H9 (cell line): ENCODE data around the gene ZNF2. TPM values are rescaled to one million over a fixed set of nuclear protein-coding genes. Genes with fewer than 3 reads are reported as not detected.

ENCODE experiments used
- DNase-seq: peaks from one replicate; pipeline ENCODE4 v3.0.0-alpha.2; 2017
- H2AFZ ChIP-seq: one replicate; pipeline ENCODE4 v1.6.1; 2013; ENCODE audit warnings: mild to moderate bottlenecking, low read length, control low read depth, moderate library complexity
- H2AK5ac ChIP-seq: 2 replicates; pipeline ENCODE4 v1.6.1; 2013; ENCODE audit warnings: low read length, control low read depth, mixed read lengths; ENCODE audit not compliant: insufficient read length
- H2BK120ac ChIP-seq: one replicate; pipeline ENCODE4 v1.6.1; 2013; ENCODE audit warnings: low read depth, mild to moderate bottlenecking, low read length, control low read depth, inconsistent platforms; ENCODE audit not compliant: poor library complexity, severe bottlenecking
- H2BK12ac ChIP-seq: 2 replicates; pipeline ENCODE4 v1.6.1; 2013; ENCODE audit warnings: low read length, control low read depth, mixed read lengths, low read depth; ENCODE audit not compliant: insufficient read length
- H2BK15ac ChIP-seq: 2 replicates; pipeline ENCODE4 v1.6.1; 2013; ENCODE audit warnings: low read depth, low read length, control low read depth
- H2BK20ac ChIP-seq: one replicate; pipeline ENCODE4 v1.6.1; 2013; ENCODE audit warnings: low read depth, mild to moderate bottlenecking, low read length, control low read depth, inconsistent platforms; ENCODE audit not compliant: poor library complexity, severe bottlenecking
- H2BK5ac ChIP-seq: 2 replicates; pipeline ENCODE4 v1.6.1; 2013; ENCODE audit warnings: low read length, control low read depth, mixed read lengths; ENCODE audit not compliant: insufficient read length
- H3K14ac ChIP-seq: 2 replicates; pipeline ENCODE4 v1.6.1; 2013; ENCODE audit warnings: low read length, control low read depth; ENCODE audit not compliant: insufficient read depth
- H3K18ac ChIP-seq: 2 replicates; pipeline ENCODE4 v1.6.1; 2013; ENCODE audit warnings: low read depth, mild to moderate bottlenecking, mixed read lengths, low read length, control low read depth; ENCODE audit not compliant: insufficient read length
- H3K23ac ChIP-seq: 2 replicates; pipeline ENCODE4 v1.6.1; 2013; ENCODE audit warnings: low read length, control low read depth, mixed read lengths, low read depth; ENCODE audit not compliant: insufficient read length
- H3K23me2 ChIP-seq: 2 replicates; pipeline ENCODE4 v1.6.1; 2013; ENCODE audit warnings: low read depth, mild to moderate bottlenecking, mixed read lengths, low read length, control low read depth; ENCODE audit not compliant: insufficient read length, poor library complexity, severe bottlenecking
- H3K27ac ChIP-seq: 2 replicates; pipeline ENCODE4 v1.5.1; 2013; ENCODE audit warnings: low read length, control low read depth, mixed read lengths, low read depth; ENCODE audit not compliant: insufficient read length
- H3K27me3 ChIP-seq: 2 replicates; pipeline ENCODE4 v1.6.1; 2013; ENCODE audit warnings: low read length, control low read depth, inconsistent platforms; ENCODE audit not compliant: insufficient read depth
- H3K4ac ChIP-seq: 2 replicates; pipeline ENCODE4 v1.6.1; 2013; ENCODE audit warnings: low read depth, mild to moderate bottlenecking, control low read depth, inconsistent platforms, low read length, moderate library complexity
- H3K4me1 ChIP-seq: 2 replicates; pipeline ENCODE4 v1.6.1; 2013; ENCODE audit warnings: low read length, control low read depth, inconsistent platforms; ENCODE audit not compliant: insufficient read depth
- H3K4me2 ChIP-seq: 2 replicates; pipeline ENCODE4 v1.6.1; 2013; ENCODE audit warnings: low read length, control low read depth, mixed read lengths; ENCODE audit not compliant: insufficient read length, insufficient read depth
- H3K56ac ChIP-seq: 2 replicates; pipeline ENCODE4 v1.6.1; 2013; ENCODE audit warnings: low read depth, mild to moderate bottlenecking, mixed read lengths, low read length, control low read depth; ENCODE audit not compliant: insufficient read length
- H3K79me1 ChIP-seq: 2 replicates; pipeline ENCODE4 v1.6.1; 2013; ENCODE audit warnings: low read depth, mild to moderate bottlenecking, moderate library complexity, low read length, control low read depth, inconsistent platforms; ENCODE audit not compliant: insufficient read depth, poor library complexity, severe bottlenecking
- H3K79me2 ChIP-seq: 2 replicates; pipeline ENCODE4 v1.6.1; 2013; ENCODE audit warnings: low read length, control low read depth, inconsistent platforms; ENCODE audit not compliant: insufficient read depth
- H3K9ac ChIP-seq: 2 replicates; pipeline ENCODE4 v1.6.1; 2013; ENCODE audit warnings: low read length, control low read depth, mixed read lengths; ENCODE audit not compliant: insufficient read length; ENCODE audit errors: extremely low read depth
- H3K9me3 ChIP-seq: one replicate; pipeline ENCODE4 v1.6.1; 2013; ENCODE audit warnings: low read depth, low read length, inconsistent platforms; ENCODE audit not compliant: control insufficient read depth
- H3T11ph ChIP-seq: one replicate; pipeline ENCODE4 v1.6.1; 2013; ENCODE audit warnings: mild to moderate bottlenecking, low read length, control low read depth, inconsistent platforms
- H4K20me1 ChIP-seq: one replicate; pipeline ENCODE4 v1.6.1; 2013; ENCODE audit not compliant: control insufficient read depth, insufficient read length, insufficient read depth
- H4K5ac ChIP-seq: 2 replicates; pipeline ENCODE4 v1.6.1; 2013; ENCODE audit warnings: low read depth, mild to moderate bottlenecking, mixed read lengths, low read length, control low read depth; ENCODE audit not compliant: insufficient read length
- H4K8ac ChIP-seq: replicated peaks from 2 replicates; pipeline ENCODE4 v1.6.1; 2013; ENCODE audit warnings: low read length, control low read depth, mixed read lengths, low read depth; ENCODE audit not compliant: insufficient read length
- H4K91ac ChIP-seq: 2 replicates; pipeline ENCODE4 v1.6.1; 2013; ENCODE audit warnings: low read depth, mild to moderate bottlenecking, moderate library complexity, mixed read lengths, low read length, control low read depth; ENCODE audit not compliant: insufficient read length
- H3K27ac Mint-ChIP-seq, 3 experiments: 2 replicates in 2 of 3; 3 replicates in 1 of 3; pipeline ENCODE4 v1.8.0; 2020 to 2021; ENCODE audit warnings: mixed read lengths in 3 of 3, mild to moderate bottlenecking in 1 of 3, moderate library complexity in 1 of 3
- H3K27me3 Mint-ChIP-seq: 2 replicates; pipeline ENCODE4 v1.8.0; 2021; ENCODE audit warnings: low read depth, mild to moderate bottlenecking, moderate library complexity, mixed read lengths
- H3K36me3 Mint-ChIP-seq, 3 experiments: 2 replicates in 2 of 3; 3 replicates in 1 of 3; pipeline ENCODE4 v1.8.0; 2020 to 2021; ENCODE audit warnings: low read depth in 3 of 3, mixed read lengths in 3 of 3; ENCODE audit not compliant: insufficient read depth in 1 of 3
- H3K4me1 Mint-ChIP-seq, 2 experiments: 2 replicates each; pipeline ENCODE4 v1.8.0; 2020; ENCODE audit warnings: mixed read lengths in 2 of 2
- H3K4me3 Mint-ChIP-seq, 2 experiments: 2 replicates in 1 of 2; 3 replicates in 1 of 2; pipeline ENCODE4 v1.8.0; 2020 to 2021; ENCODE audit warnings: mild to moderate bottlenecking in 2 of 2, mixed read lengths in 2 of 2, moderate library complexity in 1 of 2
- H3K9me3 Mint-ChIP-seq, 2 experiments: 2 replicates in 1 of 2; 3 replicates in 1 of 2; pipeline ENCODE4 v1.8.0; 2020; ENCODE audit warnings: mild to moderate bottlenecking in 2 of 2, mixed read lengths in 2 of 2, moderate library complexity in 1 of 2
- CTCF ChIP-seq: fragments of 200-600 bp; sonication (generic); conservative IDR thresholded peaks from 3 replicates; pipeline ENCODE4 v1.8.0; 2021; ENCODE audit warnings: antibody characterized with exemption, mild to moderate bottlenecking
- WGBS: extraction: QIAGEN DNeasy Blood & Tissue Kit; methylation state at CpG from one replicate; pipeline ENCODE4 v1.1.7; 2013; ENCODE audit warnings: missing lambda C conversion rate, low lambda C conversion rate, mixed read lengths; ENCODE audit not compliant: insufficient read length; ENCODE audit errors: extremely low coverage; 5-methylcytosine and 5-hydroxymethylcytosine counted together
- total RNA-seq: library from RNA; stranded (reverse); gene quantifications from 2 replicates; pipeline ENCODE4 v1.2.1, GENCODE V29; 2021

Gene ZNF2
- total RNA-seq, 1 experiment from 2014 or later, result 2.2 TPM

GRCh38 chr2:95138702-95139101, 26.9 kb upstream of the ZNF2 start:
- Histone ChIP-seq H2BK15ac (no peak overlapping the region), H2BK20ac (no peak overlapping the region), H3K9me3 (peaks cover 13% of the 10 kb centered on the region), H3K18ac (no peak overlapping the region), H3K4me1 (no peaks in the 10 kb centered on the region), H3K23ac (no peak overlapping the region), H4K20me1 (no peaks in the 10 kb centered on the region), H2BK12ac (no peak overlapping the region), H3K79me2 (no peaks in the 10 kb centered on the region), H3K56ac (no peak overlapping the region), H4K5ac (no peak overlapping the region), H4K91ac (no peak overlapping the region), H3K27me3 (no peaks in the 10 kb centered on the region), H2BK5ac (no peak overlapping the region), H3K27ac (no peak overlapping the region), H2AFZ (no peak overlapping the region), H3K4me2 (no peak overlapping the region), H4K8ac (no peak overlapping the region), H2BK120ac (no peak overlapping the region), H3K23me2 (no peaks in the 10 kb centered on the region), H3T11ph (no peak overlapping the region), H3K79me1 (no peaks in the 10 kb centered on the region), H3K14ac (no peak overlapping the region), H3K9ac (no peak overlapping the region), H3K4ac (no peak overlapping the region), H2AK5ac (no peak overlapping the region)
- peaks cover 74 to 85% of the 10 kb centered on the region in 2 experiments for H3K9me3 Mint-ChIP-seq
- TF ChIP-seq CTCF, result no peak
- no peak overlapping the region for H3K27ac Mint-ChIP-seq
- no peak overlapping the region for H3K4me3 Mint-ChIP-seq
- no peak for DNase-seq
- H3K4me1 Mint-ChIP-seq, result no peaks in the 10 kb centered on the region
- WGBS, result no CpG with 5 or more reads among the region's 1 CpG
- no peaks in the 10 kb centered on the region for H3K27me3 Mint-ChIP-seq
- peaks cover 17 to 37% (median 24%) of the 10 kb centered on the region in 3 experiments; a peak in 6 of 7 replicates for H3K36me3 Mint-ChIP-seq
